ENCODE data around the gene ZNF431.

- no peak for TF ChIP-seq POLR2A (IDR thresholded peaks at IDR 0.05)
- TF ChIP-seq, protein P1, sequence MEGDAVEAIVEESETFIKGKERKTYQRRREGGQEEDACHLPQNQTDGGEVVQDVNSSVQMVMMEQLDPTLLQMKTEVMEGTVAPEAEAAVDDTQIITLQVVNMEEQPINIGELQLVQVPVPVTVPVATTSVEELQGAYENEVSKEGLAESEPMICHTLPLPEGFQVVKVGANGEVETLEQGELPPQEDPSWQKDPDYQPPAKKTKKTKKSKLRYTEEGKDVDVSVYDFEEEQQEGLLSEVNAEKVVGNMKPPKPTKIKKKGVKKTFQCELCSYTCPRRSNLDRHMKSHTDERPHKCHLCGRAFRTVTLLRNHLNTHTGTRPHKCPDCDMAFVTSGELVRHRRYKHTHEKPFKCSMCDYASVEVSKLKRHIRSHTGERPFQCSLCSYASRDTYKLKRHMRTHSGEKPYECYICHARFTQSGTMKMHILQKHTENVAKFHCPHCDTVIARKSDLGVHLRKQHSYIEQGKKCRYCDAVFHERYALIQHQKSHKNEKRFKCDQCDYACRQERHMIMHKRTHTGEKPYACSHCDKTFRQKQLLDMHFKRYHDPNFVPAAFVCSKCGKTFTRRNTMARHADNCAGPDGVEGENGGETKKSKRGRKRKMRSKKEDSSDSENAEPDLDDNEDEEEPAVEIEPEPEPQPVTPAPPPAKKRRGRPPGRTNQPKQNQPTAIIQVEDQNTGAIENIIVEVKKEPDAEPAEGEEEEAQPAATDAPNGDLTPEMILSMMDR (IDR thresholded peaks at IDR 0.05) = no peak
These were observed 55.9 kb downstream of the ZNF431 start for GRCh38 chr19:21197590-21198295.

Data from lower leg skin (tissue), 3 donors.